ENCODE data around the gene LSM5. TPM values are rescaled to one million over a fixed set of nuclear protein-coding genes. Genes with fewer than 3 reads are reported as not detected.

LSM5 gene
- total RNA-seq, 1 donor from 2014 or later = 27.1 TPM

DNA sequence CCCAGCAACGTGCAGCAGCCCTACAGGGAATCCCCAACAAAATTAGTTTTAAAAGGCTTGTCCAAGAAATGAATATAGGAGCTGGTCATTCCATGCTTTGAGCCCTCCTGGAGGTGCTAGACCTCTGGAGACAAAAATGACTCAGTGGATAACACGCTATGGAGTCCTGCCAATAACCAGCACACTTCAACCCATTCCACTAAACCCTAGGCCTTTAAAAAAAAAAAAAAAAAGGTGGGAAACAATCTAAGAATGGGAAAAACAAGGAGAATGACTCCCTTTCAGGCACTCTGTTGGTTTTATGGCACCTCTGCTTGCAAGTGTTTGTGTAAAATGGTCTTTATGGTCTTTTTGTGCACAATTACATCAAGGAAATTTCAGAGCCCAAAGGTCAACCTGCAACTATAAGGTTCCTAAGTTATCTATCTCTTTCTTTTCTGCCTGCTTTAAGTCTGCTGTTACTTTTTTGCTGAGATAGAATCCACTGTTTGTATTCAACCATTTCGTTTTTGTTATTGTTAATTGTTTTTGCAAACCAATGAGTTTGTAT, 26.4 kb upstream of the LSM5 start:
- Histone ChIP-seq H3K9me3 (peaks cover 3% of the 10 kb centered on the region), H3K4me3 (no peak overlapping the region), H3K4me1 (peaks cover 11% of the 10 kb centered on the region), H3K27ac (no peak overlapping the region), H3K27me3 (ENCODE audit: low read depth) (no peaks in the 10 kb centered on the region), H3K36me3 (no peaks in the 10 kb centered on the region)
- DNase-seq (no peak), ATAC-seq (peak in 1 of 2 donors; percentile 29)
- intact Hi-C loops (cut with DNase I) = no loop called here
- TF ChIP-seq, protein P1, sequence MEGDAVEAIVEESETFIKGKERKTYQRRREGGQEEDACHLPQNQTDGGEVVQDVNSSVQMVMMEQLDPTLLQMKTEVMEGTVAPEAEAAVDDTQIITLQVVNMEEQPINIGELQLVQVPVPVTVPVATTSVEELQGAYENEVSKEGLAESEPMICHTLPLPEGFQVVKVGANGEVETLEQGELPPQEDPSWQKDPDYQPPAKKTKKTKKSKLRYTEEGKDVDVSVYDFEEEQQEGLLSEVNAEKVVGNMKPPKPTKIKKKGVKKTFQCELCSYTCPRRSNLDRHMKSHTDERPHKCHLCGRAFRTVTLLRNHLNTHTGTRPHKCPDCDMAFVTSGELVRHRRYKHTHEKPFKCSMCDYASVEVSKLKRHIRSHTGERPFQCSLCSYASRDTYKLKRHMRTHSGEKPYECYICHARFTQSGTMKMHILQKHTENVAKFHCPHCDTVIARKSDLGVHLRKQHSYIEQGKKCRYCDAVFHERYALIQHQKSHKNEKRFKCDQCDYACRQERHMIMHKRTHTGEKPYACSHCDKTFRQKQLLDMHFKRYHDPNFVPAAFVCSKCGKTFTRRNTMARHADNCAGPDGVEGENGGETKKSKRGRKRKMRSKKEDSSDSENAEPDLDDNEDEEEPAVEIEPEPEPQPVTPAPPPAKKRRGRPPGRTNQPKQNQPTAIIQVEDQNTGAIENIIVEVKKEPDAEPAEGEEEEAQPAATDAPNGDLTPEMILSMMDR (IDR thresholded peaks at IDR 0.05) = no peak

DNA sequence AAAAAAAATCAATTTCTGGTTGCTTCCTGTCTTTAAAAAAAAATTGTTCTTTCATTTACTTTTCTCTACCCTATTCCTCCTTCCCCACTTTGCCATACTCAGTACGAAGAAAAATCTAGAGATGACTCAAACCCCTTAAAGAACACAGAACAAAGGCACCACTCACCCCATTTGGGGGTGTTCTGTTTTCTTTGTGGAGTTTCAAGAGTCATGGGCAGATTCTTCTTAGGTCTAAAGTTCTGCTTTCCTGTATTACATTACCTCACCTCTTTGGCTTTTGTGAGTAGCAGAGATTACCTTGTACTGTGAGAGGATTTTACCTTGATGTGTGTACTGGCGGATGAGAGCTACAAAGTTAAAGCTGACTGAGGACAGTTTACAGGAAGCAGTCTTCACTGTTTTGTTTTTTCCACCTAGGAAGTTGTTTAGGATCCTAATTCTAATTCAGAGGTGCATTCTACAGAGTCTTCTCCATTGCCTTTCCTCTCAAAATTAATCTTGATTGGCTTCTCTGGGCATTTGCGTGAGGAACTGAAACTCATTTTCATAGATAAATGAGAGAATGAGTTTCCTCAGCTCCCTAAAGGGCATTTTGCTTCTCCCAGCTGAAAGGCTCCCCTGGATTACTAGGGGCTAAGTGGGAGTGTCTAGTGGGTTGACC, 25.8 kb upstream of the LSM5 start:
- Histone ChIP-seq H3K27ac (no peak overlapping the region), H3K4me3 (no peak overlapping the region), H3K4me1 (peaks cover 11% of the 10 kb centered on the region), H3K9me3 (peaks cover 3% of the 10 kb centered on the region), H3K36me3 (no peaks in the 10 kb centered on the region), H3K27me3 (ENCODE audit: low read depth) (no peaks in the 10 kb centered on the region)
- ATAC-seq (peak in 1 of 2 donors; percentile 31), DNase-seq (no peak)
- TF ChIP-seq, protein P1 (IDR thresholded peaks at IDR 0.05) = no peak
- intact Hi-C loops (cut with DNase I) = no loop called here

DNA sequence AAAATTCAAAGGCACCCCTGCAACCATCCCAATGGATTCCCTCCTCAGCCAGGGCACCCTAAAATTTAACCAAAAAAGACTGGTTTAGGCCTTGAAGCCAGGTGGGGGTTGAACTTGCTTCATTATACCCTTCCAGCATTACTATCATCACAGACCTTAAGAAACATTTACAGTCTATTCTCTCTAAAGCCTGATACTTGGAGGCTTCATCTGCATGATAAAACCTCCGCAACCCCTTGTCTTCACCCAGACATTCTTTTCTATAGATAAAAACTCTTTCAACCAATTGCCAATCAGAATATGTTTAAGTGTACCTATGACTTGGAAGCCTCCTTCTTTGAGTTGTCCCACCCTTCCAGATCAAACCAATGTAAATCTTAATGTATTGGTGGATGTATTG, 23.0 kb upstream of the LSM5 start:
- Histone ChIP-seq H3K27ac (no peak overlapping the region), H3K36me3 (no peaks in the 10 kb centered on the region), H3K9me3 (peaks cover 3% of the 10 kb centered on the region), H3K4me3 (no peak overlapping the region), H3K4me1 (peaks cover 14% of the 10 kb centered on the region), H3K27me3 (ENCODE audit: low read depth) (no peaks in the 10 kb centered on the region)
- TF ChIP-seq, protein P1 (IDR thresholded peaks at IDR 0.05) = no peak
- ATAC-seq (no peak), DNase-seq (no peak)
- intact Hi-C loops (cut with DNase I) = no loop called here

DNA sequence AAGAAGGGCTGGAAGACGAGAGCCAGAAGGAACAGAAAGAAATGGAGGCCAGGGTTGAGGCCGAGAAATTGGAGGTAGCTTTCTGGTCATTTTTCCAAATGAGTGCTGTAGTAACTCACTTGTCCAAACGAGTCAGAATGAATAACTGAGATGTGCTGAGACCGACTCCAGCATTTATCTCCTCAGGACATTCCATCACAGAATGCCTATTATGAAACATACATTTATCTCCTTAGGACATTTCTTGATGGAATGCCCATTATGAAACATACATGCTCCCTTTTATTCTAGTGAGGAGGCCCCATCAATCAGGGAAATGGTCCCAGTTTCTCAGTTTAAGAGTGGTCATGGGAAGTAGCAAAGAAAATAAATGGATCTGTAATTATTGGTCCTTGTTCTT, 21.6 kb upstream of the LSM5 start:
- Histone ChIP-seq H3K4me3 (no peak overlapping the region), H3K9me3 (no peaks in the 10 kb centered on the region), H3K4me1 (peaks cover 22% of the 10 kb centered on the region), H3K36me3 (no peaks in the 10 kb centered on the region), H3K27me3 (ENCODE audit: low read depth) (no peaks in the 10 kb centered on the region), H3K27ac (no peak overlapping the region)
- ATAC-seq = no peak
- intact Hi-C loops (cut with DNase I) = no loop called here
- DNase-seq = no peak
- TF ChIP-seq, protein P1 (IDR thresholded peaks at IDR 0.05) = no peak

DNA sequence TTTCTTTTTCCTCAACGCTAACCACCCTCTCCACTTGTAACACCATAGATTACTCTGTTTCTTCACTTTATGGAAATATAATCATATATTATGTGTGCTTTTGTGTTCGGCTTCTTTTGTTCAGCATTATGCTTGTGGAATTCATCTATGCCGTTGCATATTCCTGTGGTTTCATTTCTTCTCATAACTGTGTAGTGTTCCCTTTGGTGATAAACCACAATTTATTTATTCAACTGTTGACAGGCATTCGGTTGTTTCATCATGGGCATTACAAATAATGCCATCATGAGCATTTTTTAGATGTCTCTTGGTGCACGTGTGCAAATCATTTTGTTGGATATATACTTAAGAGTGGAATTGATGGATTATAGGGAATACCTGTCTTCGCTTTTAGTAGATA, 17.2 kb upstream of the LSM5 start:
- peaks cover 22% of the 10 kb centered on the region for H3K4me1 ChIP-seq
- no peaks in the 10 kb centered on the region for H3K27me3 ChIP-seq (ENCODE audit: low read depth)
- H3K9me3 ChIP-seq = no peaks in the 10 kb centered on the region
- H3K4me3 ChIP-seq = no peak overlapping the region
- no peak overlapping the region for H3K27ac ChIP-seq
- no peaks in the 10 kb centered on the region for H3K36me3 ChIP-seq
- TF ChIP-seq, protein P1 (IDR thresholded peaks at IDR 0.05) = no peak
- ATAC-seq (no peak), DNase-seq (no peak)
- intact Hi-C loops (cut with DNase I) = no loop called here

Data from lower lobe of right lung (tissue), 2 donors.